ENCODE data around the gene PGK2.

DNA sequence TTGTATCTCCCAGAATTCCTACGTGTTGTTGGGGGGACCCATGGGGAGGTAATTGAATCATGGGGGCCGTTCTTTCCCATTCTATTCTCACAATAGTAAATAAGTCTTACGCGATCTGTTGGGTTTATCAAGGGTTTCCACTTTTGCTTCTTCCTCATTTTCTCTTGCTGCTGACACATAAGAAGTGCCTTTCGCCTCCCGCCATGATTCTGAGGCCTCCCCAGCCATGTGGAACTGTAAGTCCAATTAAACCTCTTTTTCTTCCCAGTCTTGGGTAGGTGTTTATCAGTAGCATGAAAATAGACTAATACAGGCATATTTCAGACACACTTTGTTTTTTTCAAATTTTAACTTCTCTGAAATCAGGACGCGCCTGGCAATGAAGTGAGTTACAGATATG, 14.4 kb upstream of the PGK2 start:
- no peak for TF ChIP-seq EZH2 (IDR thresholded peaks at IDR 0.05)
- no peak for TF ChIP-seq POLR2AphosphoS5 (IDR thresholded peaks at IDR 0.05; ENCODE audit: borderline replicate concordance, low read depth, low read length)
- TF ChIP-seq FOXP2 (optimal IDR thresholded peaks at IDR 0.05; ENCODE audit: control extremely low read depth, extremely low read length, insufficient read depth) = no peak

Measured in SK-N-MC (cell line).